GM21825 (cell line): Measurements from ENCODE around the gene OSBP2.

ENCODE experiments used
- ATAC-seq: cut with Tn5 transposase; IDR thresholded peaks from one replicate; pipeline ENCODE4 v1.9.1; 2021; ENCODE audit warnings: mild to moderate bottlenecking, moderate library complexity; ENCODE audit not compliant: unreplicated experiment

Gene OSBP2

GRCh38 chr22:30928401-30928800 lies 233.7 kb downstream of the OSBP2 start:
- ATAC-seq, result no peak

GRCh38 chr22:30930228-30930627 lies 235.6 kb downstream of the OSBP2 start:
- ATAC-seq, result no peak

- no peak for ATAC-seq
Observed at GRCh38 chr22:30931541-30932300, 237.0 kb downstream of the OSBP2 start.

GRCh38 chr22:30932661-30933060 lies 238.0 kb downstream of the OSBP2 start:
- ATAC-seq, result no peak

- no peak for ATAC-seq
Observed at GRCh38 chr22:30933457-30933856, 238.8 kb downstream of the OSBP2 start.

- ATAC-seq, result no peak
Observed at GRCh38 chr22:30934053-30934452, 239.4 kb downstream of the OSBP2 start.

- no peak for ATAC-seq
Observed at GRCh38 chr22:30940685-30941362, 246.2 kb downstream of the OSBP2 start.

- no peak for ATAC-seq
Observed at GRCh38 chr22:30941363-30941740, 246.7 kb downstream of the OSBP2 start.

GRCh38 chr22:30943368-30943767 lies 248.7 kb downstream of the OSBP2 start:
- ATAC-seq, result no peak

GRCh38 chr22:30944986-30945385 lies 250.3 kb downstream of the OSBP2 start:
- no peak for ATAC-seq

- ATAC-seq, result no peak
Observed at GRCh38 chr22:30945653-30946052, 251.0 kb downstream of the OSBP2 start.

- no peak for ATAC-seq
Observed at GRCh38 chr22:30946354-30946753, 251.7 kb downstream of the OSBP2 start.

- ATAC-seq, result no peak
Observed at GRCh38 chr22:30947173-30947815, 252.6 kb downstream of the OSBP2 start.

GRCh38 chr22:30947816-30948454 lies 253.3 kb downstream of the OSBP2 start:
- no peak for ATAC-seq

GRCh38 chr22:30948930-30949342 lies 254.3 kb downstream of the OSBP2 start:
- no peak for ATAC-seq

GRCh38 chr22:30949934-30950660 lies 255.4 kb downstream of the OSBP2 start:
- ATAC-seq, result no peak

GRCh38 chr22:30953206-30953605 lies 258.5 kb downstream of the OSBP2 start:
- ATAC-seq, result no peak

GRCh38 chr22:30955153-30955552 lies 260.5 kb downstream of the OSBP2 start:
- ATAC-seq, result no peak
